Adrenal gland (tissue), 19 donors: ENCODE data around the gene HAPLN1. TPM values are rescaled to one million over a fixed set of nuclear protein-coding genes. Genes with fewer than 3 reads are reported as not detected.

ENCODE experiments used
- DNase-seq, 7 donors: peaks; one replicate each; pipeline ENCODE4 v3.0.0-alpha.2; 2019 to 2020
- H3K27ac ChIP-seq, 5 donors: fragments of 200-600 bp; sonication (generic) in 4 of 5; 1 replicate in 3 of 5; 2 replicates in 2 of 5; pipeline versions ENCODE4 v1.5.1 to v1.8.0; 2016 to 2020; ENCODE audit warnings: mild to moderate bottlenecking in 1 of 5
- H3K27me3 ChIP-seq: fragments of 200-600 bp; 2 replicates; pipeline ENCODE4 v1.8.0; 2021
- H3K36me3 ChIP-seq, 2 donors: fragments of 200-600 bp; replicated peaks in 1 of 2; 1 replicate in 1 of 2; 2 replicates in 1 of 2; pipeline versions ENCODE4 v1.5.1 to v1.8.0; 2018 to 2022
- H3K4me1 ChIP-seq, 2 donors: fragments of 200-600 bp; replicated peaks in 1 of 2; 1 replicate in 1 of 2; 2 replicates in 1 of 2; pipeline versions ENCODE4 v1.5.1 to v1.8.0; 2018 to 2021
- H3K4me3 ChIP-seq, 4 donors: fragments of 200-600 bp; sonication (generic) in 3 of 4; one replicate each; pipeline ENCODE4 v1.5.1; 2016 to 2018
- H3K9me3 ChIP-seq, 3 donors: fragments of 200-600 bp; sonication (generic) in 1 of 3; replicated peaks in 1 of 3; 1 replicate in 2 of 3; 2 replicates in 1 of 3; pipeline versions ENCODE4 v1.5.1 to v1.8.0; 2016 to 2021
- CTCF ChIP-seq, 6 experiments: fragments of 450-650 bp in 4 of 6; fragments of 200-600 bp in 2 of 6; sonication (generic) in 1 of 6; IDR thresholded peaks; 1 replicate in 5 of 6; 2 replicates in 1 of 6; pipeline versions ENCODE4 v1.5.1 to v1.8.0; 2016 to 2021; ENCODE audit warnings: antibody characterized with exemption in 6 of 6, mild to moderate bottlenecking in 2 of 6, moderate library complexity in 1 of 6
- POLR2A ChIP-seq, 2 donors: fragments of 450-650 bp; IDR thresholded peaks; one replicate each; pipeline ENCODE4 v1.6.1; 2017; ENCODE audit warnings: antibody characterized with exemption in 2 of 2, mild to moderate bottlenecking in 2 of 2, moderate library complexity in 1 of 2
- WGBS, 4 donors: extraction: QIAGEN DNeasy Blood & Tissue Kit in 2 of 4; methylation state at CpG; one replicate each; pipeline versions ENCODE4 v1.1.5 to v1.1.7; 2013 to 2017; 5-methylcytosine and 5-hydroxymethylcytosine counted together
- intact Hi-C, 2 donors: fragments of 100-400 bp; cut with DNase I; formaldehyde crosslinking; loops; one replicate each; pipeline versions ENCODE4 v1.14.1 to v1.15.0; 2022 to 2023
- long read RNA-seq, 10 donors: library from polyadenylated mRNA in 3 of 10; unstranded in 2 of 10; stranded (forward) in 1 of 10; transcript quantifications; one replicate each; pipeline ENCODE4 v2.0.0 and lab custom pipeline, GENCODE V29; 2021 to 2026
- polyA plus RNA-seq, 3 donors: library from polyadenylated mRNA; stranded (reverse); fragments of 200-250 nt in 2 of 3; fragments of 350-450 nt in 1 of 3; fragmentation: Illumina TruSeq in 1 of 3; extraction: RNeasy Lipid Tissue Mini Kit (QIAGEN cat#74804) in 1 of 3; gene quantifications; one replicate each; pipeline ENCODE4 v1.2.3, GENCODE V29; 2013 to 2014
- total RNA-seq, 9 donors: library from RNA; depleted of rRNA in 4 of 9; stranded (reverse); fragments of >200 nt in 4 of 9; fragments of 120-200 nt in 1 of 9; fragmentation: NEBNext Ultra II Directional in 1 of 9; extraction: Animal tissue kit (Norgen Biotek cat#: 25700) in 1 of 9; gene quantifications; one replicate each; pipeline versions ENCODE4 v1.1.0 to v1.2.4, GENCODE V29; 2013 to 2023
- donor health status: healthy with polysubstance abuse.
- donor health status: Bipolar disorder and iron deficiency.
- donor health status: DM: yes; HTN: yes; CAD: no.
- donor health status: DM: no; HTN: no; CAD: no.
- donor health status: DM: no; HTN: no; CAD: no.
- donor health status: DM: yes; HTN: yes; CAD: no.

Gene HAPLN1
- total RNA-seq (under 1 TPM in 1 of 9 donors, not detected in 8; 0.11 TPM), polyA plus RNA-seq (not detected)
- long read RNA-seq, donor 1 = 0 reads
- long read RNA-seq, donor 2 = 0 reads
- long read RNA-seq, donor 3 = 0 reads
- long read RNA-seq, donor 4 = 0 reads
- long read RNA-seq, donor 5 = 0 reads
- long read RNA-seq, donor 6 = 0 reads
- long read RNA-seq, donor 7 = 0 reads
- long read RNA-seq, donor 8 = 0 reads
- long read RNA-seq, donor 9 = 0 reads
- long read RNA-seq, donor 10 = 0 reads

GRCh38 chr5:83720836-83721537 lies at the start of gene HAPLN1:
TSS of gene HAPLN1 (minus strand) at chr5:83720855. CDS start at chr5:83673523, 47,332 bp downstream.
- 30 to 51% (median 38%) methylated on average over 11 to 16 of the region's 16 CpGs for WGBS, 4 donors
- no peaks in the 10 kb centered on the region for H3K36me3 ChIP-seq
- H3K9me3 ChIP-seq = no peaks in the 10 kb centered on the region
- no peak within 1 kb of the TSS for H3K27ac ChIP-seq
- H3K4me1 ChIP-seq = peaks cover 0 to 9% of the 10 kb centered on the region in 2 donors
- no peak for DNase-seq
- intact Hi-C loops = no loop called here
- peaks cover 31% of the 10 kb centered on the region for H3K27me3 ChIP-seq
- no peak for TF ChIP-seq CTCF (IDR thresholded peaks at IDR 0.05)
- no peak for TF ChIP-seq POLR2A (IDR thresholded peaks at IDR 0.05)
- H3K4me3 ChIP-seq = peak within 1 kb of the TSS in 1 of 4 donors; percentile 50

- intact Hi-C loops = no loop called here
- no peaks in the 10 kb centered on the region for H3K4me1 ChIP-seq
- H3K27ac ChIP-seq = no peak overlapping the region
- H3K9me3 ChIP-seq = no peaks in the 10 kb centered on the region
- TF ChIP-seq CTCF (IDR thresholded peaks at IDR 0.05) (no peak), POLR2A (IDR thresholded peaks at IDR 0.05) (no peak)
- 51 to 63% (median 55%) methylated on average over 3 of the region's 3 CpGs for WGBS, 4 donors
- H3K4me3 ChIP-seq = no peak overlapping the region
- no peaks in the 10 kb centered on the region for H3K36me3 ChIP-seq
- H3K27me3 ChIP-seq = no peaks in the 10 kb centered on the region
- DNase-seq = no peak
Measured at GRCh38 chr5:83767409-83767992, 46.8 kb upstream of the HAPLN1 start.

- H3K9me3 ChIP-seq = no peaks in the 10 kb centered on the region
- intact Hi-C loops = no loop called here
- H3K27me3 ChIP-seq = no peaks in the 10 kb centered on the region
- H3K4me1 ChIP-seq = no peaks in the 10 kb centered on the region
- no peaks in the 10 kb centered on the region for H3K36me3 ChIP-seq
- WGBS, 4 donors = 90 to 100% (median 94%) methylated on average over 1 of the region's 1 CpG
- H3K4me3 ChIP-seq = no peak overlapping the region
- H3K27ac ChIP-seq = no peak overlapping the region
- TF ChIP-seq POLR2A (IDR thresholded peaks at IDR 0.05) (no peak), CTCF (IDR thresholded peaks at IDR 0.05) (no peak)
- no peak for DNase-seq
Measured at GRCh38 chr5:83764101-83764500, 43.4 kb upstream of the HAPLN1 start.

GRCh38 chr5:83760579-83760978 lies 39.9 kb upstream of the HAPLN1 start:
- Histone ChIP-seq H3K4me3 (no peak overlapping the region), H3K27me3 (no peaks in the 10 kb centered on the region), H3K27ac (no peak overlapping the region), H3K36me3 (no peaks in the 10 kb centered on the region), H3K9me3 (no peaks in the 10 kb centered on the region), H3K4me1 (no peaks in the 10 kb centered on the region)
- TF ChIP-seq CTCF (IDR thresholded peaks at IDR 0.05) (no peak), POLR2A (IDR thresholded peaks at IDR 0.05) (no peak)
- 72 to 79% (median 75%) methylated on average over 4 of the region's 4 CpGs for whole genome bisulfite sequencing, 4 donors
- no peak for DNase-seq
- intact Hi-C loops = no loop called here
